Activated naive CD8-positive, alpha-beta T cell treated with anti-CD3 and anti-CD28 coated beads, Interleukin-2, amount 50 U/mL, for 24 hours (primary cell): ENCODE measurements around the gene MAN1C1.

Source experiments
- ATAC-seq: fragments of 150-1000 bp; cut with Tn5 transposase; one replicate; pipeline ENCODE4 v1.10.0; 2021
- DNase-seq: peaks from one replicate; pipeline ENCODE4 v3.0.0; 2021
- H3K27ac Mint-ChIP-seq: one replicate; pipeline ENCODE4 v1.8.0; 2021; ENCODE audit warnings: mild to moderate bottlenecking, mixed read lengths
- H3K27me3 Mint-ChIP-seq: one replicate; pipeline ENCODE4 v1.8.0; 2021; ENCODE audit warnings: mixed read lengths
- H3K36me3 Mint-ChIP-seq: one replicate; pipeline ENCODE4 v1.8.0; 2021; ENCODE audit warnings: low read depth, mixed read lengths
- H3K4me1 Mint-ChIP-seq: one replicate; pipeline ENCODE4 v1.8.0; 2021; ENCODE audit warnings: mixed read lengths
- H3K4me3 Mint-ChIP-seq: one replicate; pipeline ENCODE4 v1.8.0; 2021; ENCODE audit warnings: mild to moderate bottlenecking, moderate library complexity, mixed read lengths
- H3K9me3 Mint-ChIP-seq: one replicate; pipeline ENCODE4 v1.8.0; 2021; ENCODE audit warnings: mixed read lengths

Gene MAN1C1

DNA sequence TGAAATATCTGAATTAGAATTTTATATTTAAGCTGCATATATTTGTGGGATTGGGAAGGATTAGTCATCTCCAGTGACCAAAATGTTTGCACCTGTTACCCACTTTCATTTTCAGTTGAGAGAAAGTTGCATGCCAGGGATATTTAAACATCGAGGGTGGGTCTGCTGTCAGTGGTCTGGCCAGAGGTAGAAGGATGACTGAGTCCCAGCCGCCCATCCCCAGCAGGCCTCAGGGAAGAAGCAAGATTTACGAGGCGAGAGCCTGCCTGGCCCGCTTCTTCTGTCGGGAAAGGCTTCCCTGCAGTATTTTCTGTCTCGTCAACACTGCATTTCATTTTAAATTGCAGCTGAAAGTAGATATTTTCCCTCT is 1.4 kb upstream of the MAN1C1 start:
- Mint-ChIP-seq H3K27ac (peak overlapping the region; percentile 42), H3K4me3 (peak overlapping the region; percentile 57), H3K27me3 (peaks cover 42% of the 10 kb centered on the region), H3K36me3 (no peaks in the 10 kb centered on the region), H3K4me1 (peaks cover 46% of the 10 kb centered on the region), H3K9me3 (no peaks in the 10 kb centered on the region)
- DNase-seq (no peak), ATAC-seq (peak; percentile 12)

DNA sequence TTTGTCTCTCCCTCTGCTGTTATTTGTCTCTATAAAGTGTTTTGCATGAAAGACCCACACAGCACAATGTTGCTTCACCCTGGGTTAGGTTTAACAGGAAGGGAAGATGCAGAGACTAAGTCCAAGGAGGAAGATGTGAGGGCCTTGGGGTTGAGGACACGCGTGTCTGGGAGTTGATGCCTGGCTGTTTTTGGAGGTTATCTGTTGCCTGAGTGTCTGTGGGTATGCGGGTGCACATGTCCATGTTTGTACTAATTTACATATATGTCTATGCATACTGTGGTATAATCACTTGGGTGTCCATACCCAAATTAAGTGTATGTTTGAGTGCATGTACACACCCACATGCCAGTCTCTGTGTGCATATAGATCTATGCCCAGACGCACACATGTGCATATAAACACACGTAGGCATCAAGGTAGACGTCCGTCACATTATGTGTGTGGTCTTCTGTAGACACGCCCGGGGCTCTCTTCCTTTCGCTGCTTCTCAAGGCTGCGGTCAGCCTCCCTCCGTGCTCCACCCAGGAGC is 962 bp upstream of the MAN1C1 start:
- H3K4me1 Mint-ChIP-seq, result peaks cover 50% of the 10 kb centered on the region
- ATAC-seq, result peak; percentile 1
- H3K27me3 Mint-ChIP-seq, result peaks cover 46% of the 10 kb centered on the region
- peak overlapping the region; percentile 42 for H3K27ac Mint-ChIP-seq
- H3K36me3 Mint-ChIP-seq, result no peaks in the 10 kb centered on the region
- DNase-seq, result no peak
- H3K9me3 Mint-ChIP-seq, result no peaks in the 10 kb centered on the region
- H3K4me3 Mint-ChIP-seq, result peak overlapping the region; percentile 57

GRCh38 chr1:25616987-25617624 is 515 bp downstream of the MAN1C1 start:
- DNase-seq, result no peak
- Mint-ChIP-seq H3K4me3 (peak overlapping the region; percentile 59), H3K4me1 (peaks cover 65% of the 10 kb centered on the region), H3K9me3 (no peaks in the 10 kb centered on the region), H3K27ac (no peak overlapping the region), H3K36me3 (no peaks in the 10 kb centered on the region), H3K27me3 (peaks cover 50% of the 10 kb centered on the region)
- no peak for ATAC-seq

DNA sequence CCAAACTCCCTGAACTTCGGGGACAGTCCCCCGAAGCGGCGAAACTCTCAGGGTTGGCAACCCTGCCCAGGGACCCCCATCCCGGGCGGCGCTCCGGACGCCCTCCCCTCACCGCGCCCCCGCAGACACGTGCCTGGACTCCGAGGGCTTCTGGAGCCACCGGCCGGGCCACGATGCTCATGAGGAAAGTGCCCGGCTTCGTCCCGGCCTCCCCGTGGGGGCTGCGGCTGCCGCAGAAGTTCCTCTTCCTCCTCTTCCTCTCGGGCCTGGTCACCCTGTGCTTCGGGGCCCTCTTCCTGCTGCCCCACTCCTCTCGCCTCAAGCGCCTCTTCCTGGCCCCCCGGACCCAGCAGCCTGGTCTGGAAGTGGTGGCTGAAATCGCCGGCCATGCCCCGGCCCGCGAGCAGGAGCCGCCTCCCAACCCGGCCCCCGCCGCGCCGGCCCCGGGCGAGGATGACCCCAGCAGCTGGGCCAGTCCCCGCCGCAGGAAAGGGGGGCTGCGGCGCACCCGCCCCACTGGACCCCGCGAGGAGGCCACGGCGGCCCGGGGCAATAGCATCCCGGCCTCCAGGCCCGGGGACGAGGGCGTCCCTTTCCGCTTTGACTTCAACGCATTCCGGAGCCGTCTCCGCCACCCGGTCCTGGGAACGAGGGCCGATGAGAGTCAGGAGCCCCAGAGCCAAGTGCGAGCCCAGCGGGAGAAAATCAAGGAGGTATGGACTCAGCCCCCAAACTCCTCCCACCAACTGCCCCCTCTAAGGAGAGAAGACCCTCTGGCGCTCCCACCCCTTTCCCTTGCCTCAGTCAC is 1.2 kb downstream of the MAN1C1 start:
- no peak for DNase-seq
- H3K4me1 Mint-ChIP-seq, result peaks cover 72% of the 10 kb centered on the region
- H3K4me3 Mint-ChIP-seq, result peak overlapping the region; percentile 69
- H3K36me3 Mint-ChIP-seq, result no peaks in the 10 kb centered on the region
- no peaks in the 10 kb centered on the region for H3K9me3 Mint-ChIP-seq
- peak overlapping the region; percentile 40 for H3K27ac Mint-ChIP-seq
- H3K27me3 Mint-ChIP-seq, result peaks cover 47% of the 10 kb centered on the region
- no peak for ATAC-seq

DNA sequence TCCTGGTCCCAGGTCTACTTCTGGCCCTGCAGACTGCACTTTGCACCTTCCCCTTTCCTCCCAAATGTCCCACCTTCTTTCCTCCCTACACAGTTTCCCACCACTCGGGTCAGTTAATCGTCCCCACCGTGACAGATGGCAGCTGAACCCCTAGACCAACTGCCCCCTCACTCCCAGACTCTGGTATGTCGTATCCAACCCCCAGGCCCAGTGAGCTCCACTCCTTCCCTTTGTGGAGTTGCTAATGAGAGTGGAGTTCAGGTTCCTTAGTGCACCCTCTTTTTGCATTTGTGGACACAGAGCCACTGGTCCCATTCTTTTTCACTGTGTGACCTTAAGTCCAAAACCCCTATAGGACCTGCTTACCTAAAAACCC is 1.8 kb downstream of the MAN1C1 start:
- Mint-ChIP-seq H3K9me3 (no peaks in the 10 kb centered on the region), H3K27me3 (peaks cover 41% of the 10 kb centered on the region), H3K27ac (peak overlapping the region; percentile 40), H3K4me1 (peaks cover 77% of the 10 kb centered on the region), H3K4me3 (peak overlapping the region; percentile 69), H3K36me3 (no peaks in the 10 kb centered on the region)
- DNase-seq (no peak), ATAC-seq (no peak)

- DNase-seq, result peak; percentile 57
- H3K4me1 Mint-ChIP-seq, result peaks cover 81% of the 10 kb centered on the region
- H3K27ac Mint-ChIP-seq, result no peak overlapping the region
- no peaks in the 10 kb centered on the region for H3K9me3 Mint-ChIP-seq
- peak; percentile 11 for ATAC-seq
- no peaks in the 10 kb centered on the region for H3K36me3 Mint-ChIP-seq
- peaks cover 37% of the 10 kb centered on the region for H3K27me3 Mint-ChIP-seq
- peak overlapping the region; percentile 69 for H3K4me3 Mint-ChIP-seq
Measured at GRCh38 chr1:25619101-25619890, 2.7 kb downstream of the MAN1C1 start.

DNA sequence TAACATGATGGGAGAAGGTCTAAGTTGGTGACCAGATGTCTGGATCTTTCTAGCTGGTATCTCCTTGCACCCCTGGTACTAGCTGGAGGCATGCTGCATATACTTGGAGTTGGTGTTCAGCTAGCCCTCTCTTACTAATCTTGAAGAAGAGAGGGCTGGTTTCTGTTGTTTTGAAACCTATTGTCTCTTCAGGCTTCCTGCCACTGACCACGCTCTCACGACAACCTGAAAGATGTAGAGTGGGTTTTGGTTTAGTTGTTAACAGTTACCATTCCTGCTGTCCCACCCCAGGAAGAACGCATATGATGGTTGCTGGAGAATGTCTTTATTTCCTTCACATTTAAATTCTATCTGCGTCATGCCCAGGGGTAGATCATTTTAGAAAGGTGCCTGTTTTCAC is 3.6 kb downstream of the MAN1C1 start:
- H3K36me3 Mint-ChIP-seq, result no peaks in the 10 kb centered on the region
- ATAC-seq (peak; percentile 35), DNase-seq (no peak)
- H3K27ac Mint-ChIP-seq, result no peak overlapping the region
- peaks cover 38% of the 10 kb centered on the region for H3K27me3 Mint-ChIP-seq
- no peaks in the 10 kb centered on the region for H3K9me3 Mint-ChIP-seq
- H3K4me1 Mint-ChIP-seq, result peaks cover 76% of the 10 kb centered on the region
- peak overlapping the region; percentile 69 for H3K4me3 Mint-ChIP-seq

DNA sequence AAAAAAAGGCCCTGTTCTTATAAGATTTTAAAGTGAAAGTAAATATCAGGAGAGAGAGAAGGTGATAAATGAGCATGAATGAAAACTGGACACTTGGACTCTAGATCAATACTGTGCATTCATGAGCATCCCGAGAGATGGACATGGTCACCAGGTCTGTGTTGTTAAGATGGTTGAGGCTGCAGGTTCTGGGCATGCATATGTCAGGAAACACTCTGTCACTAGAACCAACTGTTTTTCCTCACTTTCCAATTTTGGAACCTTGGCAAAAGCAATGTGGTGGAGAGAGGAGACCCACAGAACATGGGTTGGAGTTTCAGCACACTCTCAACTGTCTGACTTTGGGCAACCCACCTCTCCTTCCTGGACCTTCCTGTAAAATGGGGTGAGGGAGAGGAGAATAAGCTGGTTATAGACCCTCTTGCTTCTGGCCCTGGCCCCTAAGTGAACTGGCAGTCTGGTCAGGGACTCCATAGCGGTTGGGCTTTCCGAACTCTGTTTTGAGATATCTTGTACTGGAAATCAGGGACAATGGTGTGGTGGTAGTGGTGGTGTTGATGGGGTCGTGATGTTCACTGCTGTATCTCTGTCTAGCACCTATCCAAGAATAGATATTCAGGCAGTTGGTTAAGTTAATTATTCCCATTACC is 4.2 kb downstream of the MAN1C1 start:
- DNase-seq, result no peak
- Mint-ChIP-seq H3K4me1 (peaks cover 70% of the 10 kb centered on the region), H3K36me3 (no peaks in the 10 kb centered on the region), H3K27me3 (peaks cover 42% of the 10 kb centered on the region), H3K27ac (no peak overlapping the region), H3K4me3 (peak overlapping the region; percentile 69), H3K9me3 (no peaks in the 10 kb centered on the region)
- ATAC-seq, result no peak

GRCh38 chr1:25621876-25622275 is 5.3 kb downstream of the MAN1C1 start:
- Mint-ChIP-seq H3K27ac (no peak overlapping the region), H3K4me3 (no peak overlapping the region), H3K9me3 (no peaks in the 10 kb centered on the region), H3K36me3 (no peaks in the 10 kb centered on the region), H3K27me3 (peaks cover 46% of the 10 kb centered on the region), H3K4me1 (peaks cover 68% of the 10 kb centered on the region)
- DNase-seq (no peak), ATAC-seq (no peak)

GRCh38 chr1:25622531-25622930 is 5.9 kb downstream of the MAN1C1 start:
- H3K27ac Mint-ChIP-seq, result no peak overlapping the region
- DNase-seq, result no peak
- no peaks in the 10 kb centered on the region for H3K36me3 Mint-ChIP-seq
- peaks cover 68% of the 10 kb centered on the region for H3K4me1 Mint-ChIP-seq
- peak; percentile 50 for ATAC-seq
- H3K9me3 Mint-ChIP-seq, result no peaks in the 10 kb centered on the region
- H3K4me3 Mint-ChIP-seq, result no peak overlapping the region
- H3K27me3 Mint-ChIP-seq, result peaks cover 46% of the 10 kb centered on the region

DNA sequence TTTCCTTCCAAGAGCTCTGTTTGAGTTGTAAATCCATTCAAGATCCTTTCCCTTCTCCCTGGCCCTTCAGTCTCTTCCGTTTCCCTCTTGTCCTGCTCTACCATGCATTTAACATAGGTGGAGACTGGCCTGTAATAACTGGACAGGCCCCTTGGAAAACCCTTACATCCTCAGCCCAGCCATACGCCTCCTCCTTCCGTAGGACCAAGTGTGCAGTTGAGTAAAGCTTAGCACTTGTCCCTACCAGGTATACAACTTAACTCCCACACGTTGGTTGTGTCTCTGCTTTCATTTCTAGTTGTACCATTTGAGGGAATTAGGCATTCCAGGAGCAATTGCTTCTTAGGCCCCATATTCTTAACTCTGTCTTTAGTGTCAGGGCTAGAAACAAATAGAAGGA is 6.4 kb downstream of the MAN1C1 start:
- DNase-seq (no peak), ATAC-seq (no peak)
- H3K27me3 Mint-ChIP-seq, result peaks cover 46% of the 10 kb centered on the region
- H3K27ac Mint-ChIP-seq, result no peak overlapping the region
- H3K4me3 Mint-ChIP-seq, result no peak overlapping the region
- no peaks in the 10 kb centered on the region for H3K9me3 Mint-ChIP-seq
- H3K36me3 Mint-ChIP-seq, result no peaks in the 10 kb centered on the region
- H3K4me1 Mint-ChIP-seq, result peaks cover 67% of the 10 kb centered on the region

DNA sequence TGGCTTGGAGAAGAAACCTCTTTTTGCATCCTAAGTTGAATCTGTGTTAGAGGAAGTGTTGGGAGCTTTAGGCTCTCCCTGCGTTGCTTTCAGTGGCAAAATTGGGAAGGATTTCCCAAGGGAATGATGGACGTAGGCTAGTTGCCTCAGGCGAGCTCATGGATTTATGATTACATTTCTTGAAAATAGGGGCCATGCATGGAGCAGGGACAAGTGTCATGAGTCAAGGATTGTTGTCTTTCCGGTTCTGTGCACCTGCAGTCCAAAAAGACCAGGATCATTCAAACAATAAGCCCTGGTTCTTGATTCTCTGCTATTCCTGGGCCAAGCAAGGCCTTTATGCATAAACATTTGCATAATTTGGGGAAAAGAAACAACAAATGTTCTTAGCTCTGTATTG is 7.1 kb downstream of the MAN1C1 start:
- H3K4me3 Mint-ChIP-seq, result no peak overlapping the region
- peaks cover 62% of the 10 kb centered on the region for H3K4me1 Mint-ChIP-seq

DNA sequence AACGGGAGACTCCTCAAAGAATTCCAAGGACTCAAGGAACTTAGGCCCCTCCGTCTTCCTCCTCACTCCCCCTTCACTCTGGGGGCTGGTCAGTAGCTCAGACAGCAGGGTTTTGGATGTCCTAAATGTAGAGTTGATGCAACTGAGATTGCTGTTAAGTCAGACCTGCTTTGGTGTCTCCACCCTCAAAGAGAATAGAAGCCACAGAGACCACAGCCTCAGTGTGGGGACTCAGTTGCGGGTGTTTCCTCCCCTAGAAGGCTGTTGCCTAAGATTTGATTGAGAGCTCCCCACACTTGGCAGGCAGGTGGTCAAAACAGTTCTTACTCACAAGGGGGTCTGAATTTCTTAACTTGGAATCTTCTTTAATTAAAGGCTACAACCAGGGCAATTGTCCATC is 7.6 kb downstream of the MAN1C1 start:
- Mint-ChIP-seq H3K9me3 (no peaks in the 10 kb centered on the region), H3K27ac (no peak overlapping the region), H3K4me3 (no peak overlapping the region), H3K27me3 (peaks cover 41% of the 10 kb centered on the region), H3K36me3 (no peaks in the 10 kb centered on the region), H3K4me1 (peaks cover 62% of the 10 kb centered on the region)
- no peak for DNase-seq
- ATAC-seq, result no peak

More for the DNA sequence above, 7.1 kb downstream of the MAN1C1 start:
- H3K36me3 Mint-ChIP-seq, result no peaks in the 10 kb centered on the region
- no peak for ATAC-seq
- H3K27ac Mint-ChIP-seq, result peak overlapping the region; percentile 11
- H3K27me3 Mint-ChIP-seq, result peaks cover 41% of the 10 kb centered on the region
- H3K9me3 Mint-ChIP-seq, result no peaks in the 10 kb centered on the region
- no peak for DNase-seq

GRCh38 chr1:25624604-25625003 is 8.0 kb downstream of the MAN1C1 start:
- no peaks in the 10 kb centered on the region for H3K36me3 Mint-ChIP-seq
- H3K27ac Mint-ChIP-seq, result no peak overlapping the region
- no peak for DNase-seq
- peaks cover 37% of the 10 kb centered on the region for H3K27me3 Mint-ChIP-seq
- H3K4me3 Mint-ChIP-seq, result no peak overlapping the region
- H3K4me1 Mint-ChIP-seq, result peaks cover 62% of the 10 kb centered on the region
- no peaks in the 10 kb centered on the region for H3K9me3 Mint-ChIP-seq
- ATAC-seq, result no peak
